RWPE1 (cell line): ENCODE data around the gene MBD3L4.
"Not testable (repeated sequence)": the region's sequence is repeated elsewhere in the genome, so short reads cannot be mapped to it uniquely, and the experiment has no call there.

ENCODE experiments used
- CTCF ChIA-PET: fragments of 350-600 bp; sonication (Branson Sonifier 250); formaldehyde crosslinking; extraction: SDS; loops from one replicate; lab custom pipeline; 2021; lab: Yijun Ruan, JAX
- POLR2A ChIA-PET: fragments of 400-600 bp; formaldehyde crosslinking; extraction: SDS; loops from one replicate; lab custom pipeline; 2020; ENCODE audit warnings: antibody characterized with exemption; ENCODE audit not compliant: low non-redundant PET; lab: Yijun Ruan, JAX
- DNase-seq: peaks from one replicate; pipeline ENCODE4 v3.0.0; 2012; ENCODE audit warnings: low spot score
- H3K27ac ChIP-seq: fragments of 450-650 bp; 2 replicates; pipeline ENCODE4 v1.5.1; 2017
- CTCF ChIP-seq: fragments of 450-650 bp; conservative IDR thresholded peaks from 2 replicates; pipeline ENCODE4 v1.5.1; 2017; ENCODE audit warnings: low read depth, mild to moderate bottlenecking

MBD3L4 gene

GRCh38 chr19:7063339-7063738 lies 23.4 kb upstream of the MBD3L4 start:
- POLR2A ChIA-PET = no interaction called here
- TF ChIP-seq CTCF = no peak
- no peak overlapping the region for H3K27ac ChIP-seq
- no peak for DNase-seq
- CTCF ChIA-PET = no interaction called here

GRCh38 chr19:7059977-7060376 lies 20.0 kb upstream of the MBD3L4 start:
- POLR2A ChIA-PET, DNase-seq, CTCF ChIA-PET, H3K27ac ChIP-seq: not testable (repeated sequence)

- H3K27ac ChIP-seq, DNase-seq, CTCF ChIA-PET, POLR2A ChIA-PET: not testable (repeated sequence)
Measured at GRCh38 chr19:7058576-7058975, 18.6 kb upstream of the MBD3L4 start, which contains the start of gene MBD3L3. Gene MBD3L3, minus strand, starts transcription at chr19:7058676. Its CDS starts 71 bp downstream, at chr19:7058605.

- POLR2A ChIA-PET, H3K27ac ChIP-seq, CTCF ChIA-PET, DNase-seq: not testable (repeated sequence)
Measured at GRCh38 chr19:7056371-7056770, 16.4 kb upstream of the MBD3L4 start.

GRCh38 chr19:7055679-7056078 lies 15.7 kb upstream of the MBD3L4 start:
- CTCF ChIA-PET = not testable (repeated sequence)

GRCh38 chr19:7054635-7055368 lies 14.8 kb upstream of the MBD3L4 start:
- H3K27ac ChIP-seq, CTCF ChIA-PET, DNase-seq, POLR2A ChIA-PET: not testable (repeated sequence)

More at GRCh38 chr19:7055679-7056078, 15.7 kb upstream of the MBD3L4 start:
- H3K27ac ChIP-seq, POLR2A ChIA-PET, DNase-seq: not testable (repeated sequence)

GRCh38 chr19:7052896-7053295 lies 12.9 kb upstream of the MBD3L4 start:
- H3K27ac ChIP-seq, CTCF ChIA-PET, DNase-seq, POLR2A ChIA-PET: not testable (repeated sequence)

GRCh38 chr19:7051421-7051820 lies 11.4 kb upstream of the MBD3L4 start:
- POLR2A ChIA-PET, DNase-seq: not testable (repeated sequence)

GRCh38 chr19:7049021-7049420 lies 9.0 kb upstream of the MBD3L4 start, which contains the start of gene MBD3L2:
Gene MBD3L2, plus strand, starts transcription at chr19:7049321. Its CDS starts 53 bp downstream, at chr19:7049374.
- POLR2A ChIA-PET, CTCF ChIA-PET, DNase-seq, H3K27ac ChIP-seq: not testable (repeated sequence)

More at GRCh38 chr19:7051421-7051820, 11.4 kb upstream of the MBD3L4 start:
- CTCF ChIA-PET, H3K27ac ChIP-seq: not testable (repeated sequence)

- POLR2A ChIA-PET, DNase-seq, CTCF ChIA-PET: not testable (repeated sequence)
Measured at GRCh38 chr19:7041563-7041962, 1.6 kb upstream of the MBD3L4 start.

GRCh38 chr19:7030278-7030677 lies 9.7 kb downstream of the MBD3L4 start, which contains the start of gene MBD3L5:
Gene MBD3L5, plus strand, starts transcription at chr19:7030578. Its CDS starts 34 bp downstream, at chr19:7030612.
- H3K27ac ChIP-seq, DNase-seq, CTCF ChIA-PET, POLR2A ChIA-PET: not testable (repeated sequence)

More at GRCh38 chr19:7041563-7041962, 1.6 kb upstream of the MBD3L4 start:
- H3K27ac ChIP-seq = not testable (repeated sequence)

- DNase-seq, H3K27ac ChIP-seq, CTCF ChIA-PET, POLR2A ChIA-PET: not testable (repeated sequence)
Measured at GRCh38 chr19:7028790-7029189, 11.2 kb downstream of the MBD3L4 start.

- CTCF ChIA-PET = not testable (repeated sequence)
Measured at GRCh38 chr19:7021331-7021730, 18.6 kb downstream of the MBD3L4 start, which contains the start of gene MBD3L2B. Gene MBD3L2B, minus strand, starts transcription at chr19:7021431. Its CDS starts 34 bp downstream, at chr19:7021397.

More at GRCh38 chr19:7021331-7021730, 18.6 kb downstream of the MBD3L4 start, which contains the start of gene MBD3L2B:
- DNase-seq, H3K27ac ChIP-seq, POLR2A ChIA-PET: not testable (repeated sequence)
